Measurements from ENCODE around the gene DNASE1L3. TPM values are rescaled to one million over a fixed set of nuclear protein-coding genes. Genes with fewer than 3 reads are reported as not detected.

DNASE1L3 gene
- total and polyA plus RNA-seq, 2 of the 4 experiments (the other 2 are of a cell fraction) = not detected

GRCh38 chr3:58237238-58237940 is 26.6 kb upstream of the DNASE1L3 start, which contains the start of gene ABHD6:
TSS of gene ABHD6 (plus strand) at chr3:58237792. CDS start at chr3:58256587, 18,795 bp downstream.
- dilution Hi-C loops (cut with HindIII; ENCODE audit: low sequenced_read_pairs, unreplicated experiment) = no loop called here
- DNase-seq (peak; percentile 58), ATAC-seq (ENCODE audit: low read depth) (peak; percentile 90)
- Histone ChIP-seq H2AK9ac (replicated peaks; ENCODE audit: low read depth, low read length, poor library complexity) (peak within 1 kb of the TSS; percentile 94), H3K9me1 (ENCODE audit: insufficient read depth, low read length) (no peaks in the 10 kb centered on the region), H2AK5ac (ENCODE audit: low read depth, low read length) (peak within 1 kb of the TSS; percentile 56), H4K91ac (ENCODE audit: insufficient read depth, low read depth, low read length) (peak within 1 kb of the TSS; percentile 77), H3K4me2 (ENCODE audit: low read depth, low read length) (peak within 1 kb of the TSS; percentile 98), H3K4ac (ENCODE audit: low read depth, low read length) (peak within 1 kb of the TSS; percentile 91), H3K23ac (ENCODE audit: low read depth, low read length) (peak within 1 kb of the TSS; percentile 97), H3K27ac (ENCODE audit: insufficient read depth, low read length) (peak within 1 kb of the TSS; percentile 96), H2BK120ac (ENCODE audit: low read depth, low read length) (peak within 1 kb of the TSS; percentile 93), H2BK15ac (ENCODE audit: low read depth, low read length) (peak within 1 kb of the TSS; percentile 85; the same call in 1 of the 3 replicates), H4K5ac (ENCODE audit: low read depth, low read length) (peak within 1 kb of the TSS; percentile 80), H2AFZ (replicated peaks; ENCODE audit: low read length, poor library complexity) (peak within 1 kb of the TSS; percentile 99), H3K27me3 (ENCODE audit: control insufficient read depth, insufficient read depth, low read length) (peaks cover 4% of the 10 kb centered on the region; the same call in 1 of the 2 replicates), H3K4me1 (ENCODE audit: control insufficient read depth, insufficient read depth, low read length) (peaks cover 5% of the 10 kb centered on the region; the same call in 1 of the 2 replicates), H4K8ac (ENCODE audit: low read depth in 2 of 2, low read length in 2 of 2) (peak within 1 kb of the TSS; percentile 64 to 97), H3K56ac (ENCODE audit: extremely low read depth, insufficient read depth, low read length) (peak within 1 kb of the TSS; percentile 62), H3K9me3 (ENCODE audit: control insufficient read depth, insufficient read depth, low read length) (no peaks in the 10 kb centered on the region), H3K79me1 (ENCODE audit: low read depth in 1 of 2, low read length in 2 of 2) (peaks cover 17 to 30% of the 10 kb centered on the region in 2 experiments), H3K18ac (ENCODE audit: low read depth, low read length) (peak within 1 kb of the TSS; percentile 88), H3K36me3 (ENCODE audit: control insufficient read depth, insufficient read depth, low read length) (no peaks in the 10 kb centered on the region), H3K4me3 (ENCODE audit: insufficient read depth, low read depth, low read length) (peak within 1 kb of the TSS; percentile 99), H3K14ac (replicated peaks; ENCODE audit: low read depth, low read length) (peak within 1 kb of the TSS; percentile 93), H2BK5ac (ENCODE audit: low read depth, low read length, poor library complexity, severe bottlenecking) (peak within 1 kb of the TSS; percentile 92), H3K9ac (ENCODE audit: low read depth, low read length) (peak within 1 kb of the TSS; percentile 96), H2BK20ac (ENCODE audit: low read depth, low read length) (peak within 1 kb of the TSS; percentile 69; the same call in 1 of the 2 replicates), H4K20me1 (ENCODE audit: insufficient read depth, low read length) (0 out of 2 replicates have a peak, but pooled peaks cover 5% of the 10 kb centered on the region)
- in situ Hi-C loops (cut with MboI; ENCODE audit: low sequenced_read_pairs) = no loop called here
- ChIA-PET CTCF (interaction anchor here (0.6 to 1.6 kb wide), 2 partner anchors 20 to 58 kb away, joined by 3 to 5 read pairs; no protein-coding TSS in a partner anchor), POLR2A (ENCODE audit: unreplicated experiment) (no interaction called here)
- intact Hi-C loops (cut with micrococcal nuclease) = loop anchor here (2.0 kb wide), 1 partner anchor 63 kb away; no protein-coding TSS in a partner anchor
- 1% methylated on average over 34 of the region's 77 CpGs; no CpG with 5 or more reads in 1 of the 2 experiments for WGBS, 2 experiments (ENCODE audit: extremely low coverage in 2 of 2, insufficient read length in 1 of 2)
- BruUV-seq (replicated peaks) = no TSS peak
- TF ChIP-seq CEBPB (IDR thresholded peaks at IDR 0.05; ENCODE audit: low read depth, low read length) (no peak), NFE2L2 (IDR thresholded peaks at IDR 0.05; ENCODE audit: low read depth, low read length) (no peak), RAD21 (IDR thresholded peaks at IDR 0.05; ENCODE audit: low read length) (peak; percentile 55), USF2 (IDR thresholded peaks at IDR 0.05; ENCODE audit: low read depth, low read length) (no peak), CTCF (conservative IDR thresholded peaks at IDR 0.05; ENCODE audit: low read depth, low read length) (peak; percentile 51), MXI1 (IDR thresholded peaks at IDR 0.05; ENCODE audit: borderline replicate concordance, low read depth, low read length) (no peak; the same call in 1 of the 2 replicates), POLR2A (IDR thresholded peaks at IDR 0.05; ENCODE audit: low read depth, low read length) (no peak), BHLHE40 (IDR thresholded peaks at IDR 0.05; ENCODE audit: low read depth, low read length) (no peak), CHD1 (IDR thresholded peaks at IDR 0.05; ENCODE audit: low read depth, low read length) (no peak), MAZ (IDR thresholded peaks at IDR 0.05; ENCODE audit: borderline replicate concordance, low read depth, low read length) (peak; percentile 38; the same call in 1 of the 2 replicates), RFX5 (IDR thresholded peaks at IDR 0.05; ENCODE audit: low read depth, low read length) (no peak), ELK1 (IDR thresholded peaks at IDR 0.05; ENCODE audit: borderline replicate concordance, low read depth, low read length) (no peak), SMC3 (IDR thresholded peaks at IDR 0.05; ENCODE audit: low read depth, low read length) (peak; percentile 21; the same call in 1 of the 2 replicates), FOS (IDR thresholded peaks at IDR 0.05; ENCODE audit: low read depth, low read length) (no peak)

All from IMR-90 (cell line).